SKM-1 treated with dmso at 0.1 percent for 144 hours (cell line): Measurements from ENCODE around the gene TEDDM1.

ENCODE experiments used
- DNase-seq: peaks from one replicate; lab custom pipeline; 2025; ENCODE audit not compliant: unreplicated experiment; lab: John Stamatoyannopoulos, UW

Gene TEDDM1

DNA sequence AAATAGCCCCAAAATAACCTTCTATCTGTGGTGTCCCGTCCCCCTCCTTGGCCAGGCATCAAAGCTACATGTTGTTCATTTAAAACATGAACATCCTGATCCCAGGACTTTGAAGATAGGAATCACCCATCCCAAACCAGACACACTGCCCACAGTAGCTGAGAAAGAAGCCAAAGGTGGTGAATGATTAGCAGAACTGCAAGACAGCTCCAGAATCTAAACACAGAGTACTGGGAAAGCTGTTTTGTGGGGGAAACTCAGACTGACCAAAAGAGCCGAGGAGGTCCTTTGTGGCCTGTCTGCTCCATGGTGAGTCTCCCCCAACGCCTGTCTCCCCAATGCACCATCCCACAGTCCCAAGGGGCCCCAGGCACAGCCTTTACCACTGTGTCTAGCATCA is 7.3 kb upstream of the TEDDM1 start:
- no peak for DNase-seq

DNA sequence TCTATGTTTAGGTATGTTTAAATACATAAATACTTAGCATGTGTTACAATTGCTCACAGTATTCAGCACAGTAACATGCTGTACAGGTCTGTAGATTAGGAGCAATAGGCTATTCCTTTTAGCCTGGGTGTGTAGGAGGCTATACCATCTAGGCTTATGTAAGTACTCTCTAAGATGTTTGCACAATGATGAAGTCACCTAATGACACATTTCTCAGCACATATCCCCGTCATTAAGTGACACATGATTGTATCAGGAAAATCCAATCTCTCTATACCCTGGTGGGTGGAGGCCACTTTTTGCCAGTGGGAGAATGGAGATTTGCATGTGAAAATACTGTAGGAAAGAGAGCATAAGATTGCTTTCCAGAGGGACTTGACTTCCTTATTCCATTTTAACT is 5.5 kb upstream of the TEDDM1 start:
- no peak for DNase-seq

DNA sequence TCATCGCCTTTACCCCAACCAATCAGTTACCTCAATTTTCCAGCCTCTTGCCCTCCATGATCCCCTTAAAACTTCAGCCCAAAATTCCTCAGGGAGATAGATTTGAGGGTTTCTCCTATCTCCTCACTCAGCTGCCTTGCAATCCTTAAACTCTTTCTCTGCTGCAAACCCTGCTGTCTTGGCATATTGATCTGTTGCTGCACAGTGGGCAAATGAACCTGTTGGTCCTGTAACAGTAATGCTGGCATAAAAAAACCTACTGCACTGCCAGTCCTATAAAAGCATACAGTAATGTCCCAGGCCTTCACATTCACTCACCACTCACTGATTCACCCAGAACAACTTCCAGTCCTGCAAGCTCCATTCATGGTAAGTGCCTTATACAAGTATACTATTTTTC is 5.1 kb upstream of the TEDDM1 start:
- DNase-seq, result no peak

DNA sequence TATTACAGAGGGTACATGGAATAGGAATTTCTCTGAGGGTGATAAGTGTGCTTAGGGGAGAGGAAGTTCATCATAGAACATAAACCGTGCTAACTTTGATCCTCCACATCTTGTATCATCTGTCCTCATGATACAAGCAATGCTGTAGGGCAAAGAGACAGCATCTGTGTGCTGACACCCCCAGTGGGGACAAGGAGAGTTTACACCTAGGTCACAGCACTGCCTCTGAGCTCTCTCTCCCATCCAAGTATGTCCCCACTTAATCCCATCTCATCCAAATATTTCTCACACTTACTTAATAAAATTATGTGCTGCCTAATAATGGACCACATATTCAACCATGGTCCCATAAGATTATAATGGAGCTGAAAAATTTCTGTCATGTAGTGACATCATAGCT is 4.3 kb upstream of the TEDDM1 start:
- DNase-seq, result peak; percentile 27

DNA sequence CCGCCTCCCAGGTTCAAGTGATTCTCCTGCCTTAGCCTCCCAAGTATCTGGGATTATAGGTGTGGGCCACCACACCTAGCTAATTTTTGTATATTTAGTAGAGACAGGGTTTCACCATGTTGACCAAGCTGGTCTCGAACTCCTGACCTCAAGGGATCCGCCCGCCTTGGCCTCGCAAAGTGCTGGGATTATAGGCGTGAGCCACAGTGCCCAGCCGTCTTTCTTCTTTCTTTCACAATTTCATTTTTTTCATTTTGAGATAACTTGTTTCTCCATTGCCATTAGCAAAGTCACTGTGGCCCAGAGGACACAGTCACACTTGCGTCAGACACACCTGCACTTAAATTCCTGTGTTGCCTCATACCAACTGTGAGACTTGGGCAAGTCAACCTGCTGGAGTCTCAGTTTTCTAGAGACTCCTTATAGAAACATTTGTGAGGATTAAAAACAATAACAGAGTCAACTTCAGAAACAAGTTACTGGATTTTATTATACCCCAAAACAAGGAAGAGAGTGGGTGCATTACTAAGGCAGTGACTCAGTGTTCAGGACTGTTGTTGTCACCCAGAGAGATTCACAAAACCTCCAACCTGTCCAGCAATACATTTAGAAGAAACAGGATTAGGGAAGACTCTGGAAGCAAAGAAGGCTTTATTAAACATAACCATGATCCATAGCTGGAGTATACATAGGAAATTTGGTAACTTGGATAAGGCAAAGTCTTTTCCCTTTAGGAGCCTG is 2.6 kb downstream of the TEDDM1 start:
- DNase-seq, result peak; percentile 29

DNA sequence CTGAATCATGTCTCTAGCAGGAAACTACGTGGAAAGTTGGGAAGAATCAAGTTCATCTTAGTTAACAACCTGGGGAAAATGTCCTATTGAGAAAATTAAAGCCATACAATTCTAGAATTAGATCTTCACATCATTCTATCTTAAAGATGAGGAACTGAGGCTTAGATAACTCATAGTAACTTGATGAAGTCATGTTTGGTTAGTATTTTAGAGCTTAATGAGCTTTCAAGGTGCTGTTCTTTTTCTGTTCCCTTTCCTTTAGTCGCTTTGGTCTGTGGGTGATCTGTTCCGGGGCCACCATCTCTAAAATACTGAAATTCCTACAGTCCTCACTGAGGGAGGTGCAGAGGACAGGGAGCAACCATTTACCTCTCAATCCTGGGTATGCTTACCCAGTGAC is 4.6 kb downstream of the TEDDM1 start:
- DNase-seq, result no peak

DNA sequence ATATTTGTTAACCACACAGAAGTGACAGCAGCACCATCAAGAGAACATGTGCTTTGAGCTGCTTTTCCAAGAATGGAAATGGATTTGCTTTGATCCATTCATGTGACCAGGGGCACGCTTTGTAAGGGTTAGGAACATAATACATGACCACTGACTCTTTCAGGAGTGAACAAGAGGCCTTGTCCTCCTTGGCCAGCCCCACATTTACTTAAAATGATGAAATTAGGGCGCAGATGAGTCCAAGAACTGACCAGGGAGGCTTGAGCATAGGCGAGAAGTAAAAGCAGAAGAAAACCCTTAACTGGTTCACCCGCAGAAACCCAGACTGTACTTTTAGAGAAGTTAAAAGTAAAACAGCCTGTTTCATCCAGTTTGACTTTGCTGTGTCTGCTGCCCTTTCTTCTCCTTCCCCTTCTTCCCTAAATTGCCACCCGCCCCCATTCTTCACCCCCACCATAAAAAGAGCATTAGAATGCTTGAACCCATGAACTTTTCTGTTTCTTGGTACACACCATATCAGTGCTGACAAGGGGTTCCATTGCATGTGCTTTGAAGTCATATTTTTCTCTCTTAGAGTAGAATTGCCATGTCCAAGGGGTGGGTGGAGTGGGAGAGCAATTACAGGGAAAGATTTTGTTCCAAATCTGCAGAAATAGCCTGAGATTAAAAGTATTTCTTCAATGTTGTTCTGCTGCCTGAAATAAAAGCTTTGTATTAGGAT is 6.3 kb downstream of the TEDDM1 start:
- peak; percentile 99 for DNase-seq

DNA sequence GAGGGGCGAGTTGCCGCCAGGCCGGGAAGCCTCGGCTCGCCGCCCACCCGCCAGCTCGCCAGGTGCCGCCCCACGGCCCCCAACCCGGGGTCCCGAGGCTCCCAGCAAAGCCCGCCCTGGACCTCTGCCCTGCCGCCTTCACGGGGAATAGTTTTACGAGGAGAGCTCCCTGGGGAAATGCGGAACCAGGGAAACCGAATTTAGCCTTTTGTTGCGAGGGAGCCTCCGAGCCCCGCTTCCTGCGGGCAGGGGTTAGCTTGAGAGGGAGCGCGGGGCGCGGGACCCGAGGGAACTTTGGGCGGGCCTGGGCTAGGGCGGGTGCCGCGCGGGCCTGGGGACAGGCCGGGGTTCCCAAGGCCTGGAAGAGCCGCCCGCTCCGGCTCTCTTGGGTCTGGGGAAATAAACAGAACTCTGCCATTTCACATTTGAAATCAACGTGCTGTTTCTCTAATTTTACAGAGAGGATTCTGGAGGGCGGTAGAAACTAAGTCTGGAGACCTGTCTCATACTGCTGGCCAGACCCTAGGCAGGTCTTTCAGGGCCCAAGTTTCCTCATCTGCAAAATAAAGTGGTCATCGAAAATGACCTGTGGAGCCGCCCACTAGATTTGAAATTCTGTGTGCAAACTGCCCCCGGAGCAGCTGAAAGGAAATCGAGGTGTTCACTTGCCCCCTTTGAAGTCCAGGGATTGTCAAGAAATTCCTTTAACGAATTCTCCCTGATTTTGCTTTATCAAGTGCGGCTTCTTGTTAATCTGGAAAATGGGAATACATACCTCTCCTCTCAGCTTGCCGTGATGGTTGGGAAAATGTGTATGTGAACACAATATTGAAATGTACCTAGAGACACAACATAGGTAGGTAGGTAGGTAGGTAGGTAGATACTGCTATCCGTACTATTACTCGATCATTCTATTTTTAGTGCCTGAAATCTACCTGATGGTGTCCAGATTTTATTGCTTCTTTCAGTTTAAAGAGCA is 8.1 kb downstream of the TEDDM1 start:
- DNase-seq, result peak; percentile 77

DNA sequence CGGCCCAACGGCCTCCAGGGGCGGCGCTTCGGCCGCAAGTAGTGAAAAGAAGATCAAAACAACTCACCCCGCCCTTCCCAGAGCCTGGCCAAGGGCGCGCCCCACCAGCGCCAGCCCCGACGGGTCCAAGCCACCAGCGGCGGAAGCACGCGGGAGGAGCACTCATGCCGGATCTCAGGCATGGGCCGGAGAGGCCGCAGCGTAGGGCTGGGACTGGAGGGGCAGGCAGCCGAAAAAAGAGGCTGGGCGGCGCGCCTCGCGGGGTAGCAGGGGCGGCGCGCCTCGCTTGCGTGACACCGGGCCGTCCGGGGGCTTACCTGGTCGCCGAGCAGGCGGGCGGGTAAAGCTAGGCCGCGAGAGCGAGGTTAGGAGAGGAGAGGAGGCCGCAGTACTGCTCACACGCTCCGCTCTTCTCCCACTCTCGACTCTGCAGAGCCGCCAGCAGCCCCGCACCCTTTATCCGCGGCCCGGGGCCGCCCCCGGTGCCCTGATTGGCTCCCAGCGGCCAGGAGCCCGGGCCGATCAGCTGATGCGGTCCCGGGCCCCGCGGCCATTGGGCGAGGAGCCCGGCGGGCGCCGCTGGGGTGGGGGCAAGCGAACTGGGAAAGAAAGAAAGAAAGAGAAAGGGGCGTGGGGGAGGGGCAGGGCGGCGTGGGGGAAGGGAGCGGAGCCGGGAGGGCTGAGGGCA is 9.0 kb downstream of the TEDDM1 start, which contains the start of gene GLUL:
Gene GLUL (minus strand): TSS at position 429 of the 688 bp plus-strand sequence. CDS start 3,053 bp downstream, outside the sequence.
- DNase-seq, result peak; percentile 87

DNA sequence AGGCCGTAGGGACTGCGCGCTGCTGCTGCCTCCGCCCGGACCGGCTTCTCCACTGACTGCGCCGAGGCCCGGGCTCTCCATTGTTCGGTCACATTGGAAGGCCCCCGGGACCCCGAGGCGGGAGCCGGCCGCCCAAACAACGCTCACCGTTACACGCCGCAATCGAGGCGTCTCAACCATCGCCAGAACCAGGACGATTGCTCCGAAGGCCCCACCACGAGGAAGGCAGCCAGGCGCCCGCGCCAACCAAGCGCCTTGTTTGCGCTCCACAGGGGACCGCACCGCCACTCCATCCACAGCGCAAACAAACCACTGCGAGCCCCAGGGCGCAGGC is 9.5 kb downstream of the TEDDM1 start:
- DNase-seq, result no peak

DNA sequence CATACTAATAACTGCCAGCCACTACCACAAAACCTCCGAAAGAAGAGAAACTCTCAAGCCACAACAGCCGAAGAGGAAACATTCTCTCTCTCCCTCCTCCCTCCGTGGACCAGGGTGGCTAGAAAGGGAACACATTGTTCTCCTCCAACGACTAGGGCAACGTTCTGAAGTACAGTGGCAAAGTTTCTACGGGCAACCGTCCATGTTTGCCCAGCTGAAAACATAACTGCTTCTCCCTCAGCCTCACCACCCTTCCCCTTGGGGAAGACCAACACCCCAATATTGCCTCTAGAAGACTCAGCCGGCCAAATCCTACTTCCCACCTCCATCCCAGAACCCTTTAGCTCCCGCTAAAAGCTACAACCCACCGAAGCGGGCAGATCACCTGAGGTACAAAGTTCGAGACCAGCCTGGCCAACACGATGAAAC is 10.8 kb downstream of the TEDDM1 start:
- peak; percentile 71 for DNase-seq

DNA sequence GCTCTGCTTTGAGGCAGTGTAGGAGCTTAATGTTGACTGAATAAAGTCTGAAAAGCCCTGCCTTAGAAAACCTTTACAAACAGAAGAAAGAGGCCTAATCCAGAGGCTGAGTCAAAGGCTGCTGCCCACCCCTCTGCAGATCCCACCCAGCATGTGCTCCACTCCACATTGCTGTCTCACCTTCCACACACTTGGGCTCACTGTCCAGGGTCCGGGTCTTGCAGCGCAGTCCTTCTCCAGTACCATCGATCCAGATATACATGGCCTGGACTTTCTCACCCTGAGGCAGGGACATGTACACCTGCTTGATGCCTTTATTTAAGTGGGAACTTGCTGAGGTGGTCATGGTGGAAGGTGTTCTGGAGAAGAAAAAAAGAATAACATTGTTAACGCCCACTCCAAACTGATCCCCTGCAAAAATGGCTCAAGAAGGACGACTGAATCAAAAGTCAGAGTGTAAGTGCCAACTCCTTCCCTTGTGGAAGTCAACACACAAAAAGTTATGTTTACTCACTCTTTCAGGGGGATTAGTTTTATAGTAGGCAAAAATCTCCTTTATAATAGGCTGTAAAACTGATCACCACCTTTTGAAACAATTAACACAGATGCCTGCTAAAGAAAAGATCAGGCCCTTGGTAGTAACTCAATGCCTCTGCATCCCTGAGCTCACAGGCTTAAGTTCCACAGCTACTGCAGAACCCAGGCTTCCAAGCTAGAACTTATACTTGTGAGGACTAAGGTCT is 11.9 kb downstream of the TEDDM1 start:
- no peak for DNase-seq

DNA sequence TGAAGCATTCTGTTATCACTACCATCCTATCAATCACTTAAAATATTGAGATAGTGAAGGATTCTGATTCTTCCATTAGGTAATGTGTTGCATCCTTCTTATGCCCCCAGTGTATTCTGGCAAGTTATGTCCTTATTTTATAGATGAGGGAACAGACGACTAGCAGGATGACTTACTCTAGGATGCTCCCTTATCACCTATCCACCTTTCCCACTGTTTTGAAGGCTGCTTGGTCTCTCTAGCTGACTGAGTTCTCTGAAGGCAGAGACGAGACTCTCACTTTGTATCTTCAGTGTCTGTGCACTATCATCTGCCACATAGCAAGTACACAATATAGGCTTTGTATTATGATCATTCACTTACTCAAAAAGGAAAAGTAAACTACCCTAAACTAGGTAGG is 12.9 kb downstream of the TEDDM1 start:
- no peak for DNase-seq

DNA sequence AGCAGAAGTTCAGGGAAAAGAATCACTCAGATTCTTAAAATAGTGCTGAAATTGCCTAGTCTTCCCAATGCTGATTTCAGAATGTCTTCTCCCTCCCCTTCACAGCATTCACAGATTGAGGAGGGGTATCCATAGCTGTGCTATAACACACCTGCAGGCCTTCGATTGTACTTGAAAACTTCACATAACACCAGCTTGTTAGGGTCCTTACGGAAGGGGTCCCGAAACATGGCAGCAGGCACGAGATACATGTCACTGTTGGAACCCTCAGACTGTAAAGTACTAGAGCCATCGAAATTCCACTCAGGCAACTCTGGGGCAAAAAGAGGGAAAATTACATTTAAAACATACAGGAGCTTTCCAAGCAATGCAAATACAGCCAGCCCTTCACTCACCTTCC is 13.5 kb downstream of the TEDDM1 start:
- DNase-seq, result no peak

DNA sequence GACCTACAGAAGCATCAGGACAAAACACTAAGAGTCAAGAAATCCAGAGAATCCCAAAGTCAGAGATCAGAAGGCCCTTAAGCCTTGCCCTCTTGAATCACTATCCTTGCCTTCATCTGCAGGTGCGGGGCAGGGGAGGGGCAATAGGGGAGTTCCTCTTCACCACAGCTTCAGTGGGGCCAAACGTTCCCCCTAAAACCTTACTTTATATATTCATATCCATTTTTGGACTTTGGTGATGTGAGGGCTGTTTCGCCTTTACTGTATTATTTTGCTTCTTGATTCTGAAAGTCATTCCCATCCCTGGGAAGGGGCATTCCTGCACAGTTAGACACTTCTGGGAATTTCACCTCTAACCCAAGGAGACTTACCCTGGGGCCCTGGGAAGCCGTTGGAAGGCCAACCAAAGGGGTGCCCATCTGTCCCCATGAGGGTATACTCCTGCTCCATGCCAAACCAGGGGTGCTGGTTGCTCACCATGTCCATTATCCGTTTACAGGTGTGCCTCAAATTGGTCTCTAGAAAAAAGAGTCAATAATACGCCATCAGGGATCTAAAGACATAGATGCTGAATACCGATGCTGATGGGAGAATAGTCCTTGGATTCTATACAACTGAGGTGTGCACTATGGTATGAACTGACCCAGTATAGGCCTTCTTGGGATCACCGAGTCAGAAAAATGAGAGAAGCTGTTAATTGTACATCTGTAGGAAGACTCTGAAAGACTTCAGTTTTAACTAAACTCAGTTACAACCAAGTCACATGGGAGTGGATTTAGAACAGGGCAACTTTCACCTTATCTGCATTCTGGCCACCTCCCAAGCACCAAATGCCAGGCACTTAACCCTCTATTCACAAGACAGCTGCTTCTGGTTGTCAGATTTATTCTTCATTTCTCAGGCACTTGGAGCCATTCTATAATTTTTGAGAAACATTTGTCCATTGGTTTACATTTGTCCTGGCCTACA is 14.3 kb downstream of the TEDDM1 start:
- DNase-seq, result no peak

DNA sequence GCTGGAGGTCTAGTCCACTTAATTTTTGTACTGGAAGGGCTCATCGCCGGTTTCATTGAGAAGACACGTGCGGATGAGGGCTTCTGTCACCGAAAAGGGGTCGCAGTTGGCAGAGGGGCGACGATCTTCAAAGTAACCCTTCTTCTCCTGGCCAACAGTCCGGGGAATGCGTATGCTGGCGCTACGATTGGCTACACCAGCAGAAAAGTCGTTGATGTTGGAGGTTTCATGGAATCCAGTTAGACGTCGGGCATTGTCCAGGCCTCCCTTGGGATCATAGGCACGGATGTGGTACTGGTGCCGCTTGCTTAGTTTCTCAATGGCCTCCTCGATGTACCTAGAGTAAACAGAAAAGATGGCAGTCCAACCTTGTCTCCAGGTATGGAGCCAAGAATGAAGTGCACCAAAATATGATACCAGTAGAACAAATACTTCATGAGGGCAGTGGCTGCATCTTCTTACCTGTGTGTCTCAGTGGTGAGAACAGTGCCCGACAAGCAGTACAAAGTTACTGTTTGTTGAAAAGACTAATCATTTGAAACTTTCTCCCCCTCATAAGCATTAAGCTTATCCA is 16.0 kb downstream of the TEDDM1 start:
- no peak for DNase-seq

DNA sequence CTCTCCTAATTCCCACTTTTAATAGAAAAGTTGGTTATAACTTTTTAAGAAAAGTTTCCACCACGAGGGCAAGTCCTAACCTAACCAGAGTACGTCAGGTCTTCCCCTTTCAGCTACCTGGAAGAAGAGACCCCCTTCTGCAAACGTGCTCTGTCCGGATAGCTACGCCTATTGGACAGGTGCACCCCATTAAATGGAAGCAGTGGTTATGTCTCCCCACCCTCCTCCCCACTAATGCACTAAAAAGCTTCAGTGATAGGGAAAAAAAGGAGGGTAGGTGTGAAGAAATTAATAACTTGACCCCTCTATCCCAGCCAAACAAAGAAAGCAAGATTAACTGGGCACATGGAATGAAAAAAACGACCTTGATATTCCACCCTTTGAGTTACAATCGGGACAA is 16.5 kb downstream of the TEDDM1 start:
- DNase-seq, result no peak

DNA sequence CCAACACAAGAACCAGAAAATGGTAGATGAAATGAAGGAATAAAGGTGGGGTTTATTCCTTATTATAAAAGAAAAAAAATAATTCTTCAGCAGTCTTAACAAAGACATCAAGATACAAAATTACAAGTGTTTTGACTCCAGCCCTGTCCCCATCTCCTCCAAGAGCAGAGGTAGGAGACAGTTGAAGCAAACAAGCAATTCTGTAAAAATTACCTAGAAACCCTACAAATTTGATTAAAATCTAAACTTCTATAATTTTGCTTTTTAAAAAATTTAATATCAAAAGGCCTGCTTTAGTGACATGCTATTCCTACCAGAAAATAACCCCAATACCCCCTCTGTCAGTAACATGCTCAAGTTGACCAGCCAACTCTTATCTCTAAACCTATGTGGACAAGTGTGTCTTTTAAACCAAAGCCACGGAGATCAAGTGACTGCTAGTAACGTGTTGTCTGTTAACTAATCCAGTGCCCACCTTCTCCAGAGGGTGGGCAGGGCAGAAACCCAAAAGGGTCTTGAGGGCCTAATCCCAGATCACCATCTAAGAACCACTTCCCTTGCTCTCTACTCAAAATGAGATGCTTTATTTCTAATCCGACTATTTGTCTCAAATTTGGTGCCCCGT is 17.3 kb downstream of the TEDDM1 start:
- DNase-seq, result no peak
